ENCODE measurements around the gene TPD52L3.

GRCh38 chr9:6356904-6357303 lies 28.7 kb downstream of the TPD52L3 start:
- TF ChIP-seq PATZ1 (CRISPR knock-in tag; IDR thresholded peaks at IDR 0.05; ENCODE audit: borderline replicate concordance) = no peak
- TF ChIP-seq ARNTL (CRISPR knock-in tag; IDR thresholded peaks at IDR 0.05; ENCODE audit: borderline replicate concordance, low read depth) = no peak
- no peak for TF ChIP-seq ISL1 (CRISPR knock-in tag; IDR thresholded peaks at IDR 0.05)
- no peak for TF ChIP-seq ZFP3 (CRISPR knock-in tag; IDR thresholded peaks at IDR 0.05)

Data from SK-N-SH treated with all-trans-retinoic acid at 6 μM for 48 hours (cell line).